NCI-H2171 treated with DMSO at 0.1 percent for 48 hours (cell line): ENCODE results near the gene KCNK4.

ENCODE experiments used
- DNase-seq: peaks from one replicate; lab custom pipeline; 2025; lab: John Stamatoyannopoulos, UW

KCNK4 gene

GRCh38 chr11:64347193-64347867, 56.2 kb downstream of the KCNK4 start:
- DNase-seq, result no peak

- no peak for DNase-seq
Observed at GRCh38 chr11:64348383-64349024, 57.4 kb downstream of the KCNK4 start.

GRCh38 chr11:64349025-64349387, 57.9 kb downstream of the KCNK4 start:
- DNase-seq, result no peak

- DNase-seq, result no peak
Observed at GRCh38 chr11:64349404-64349803, 58.3 kb downstream of the KCNK4 start.
